Ishikawa (cell line): ENCODE measurements around the gene ALMS1.

Experiments
- CEBPB ChIP-seq: IDR thresholded peaks from 2 replicates; pipeline ENCODE4 v1.6.1; 2012
- EP300 ChIP-seq: IDR thresholded peaks from 2 replicates; pipeline ENCODE4 v1.6.1; 2012; ENCODE audit warnings: borderline replicate concordance
- NFIC ChIP-seq: IDR thresholded peaks from 2 replicates; pipeline ENCODE4 v1.6.1; 2012
- RAD21 ChIP-seq: IDR thresholded peaks from 2 replicates; pipeline ENCODE4 v1.6.1; 2012; ENCODE audit warnings: low read depth

- TF ChIP-seq RAD21 (no peak), CEBPB (no peak), NFIC (no peak), EP300 (no peak)
These were observed 58.6 kb downstream of the ALMS1 start for GRCh38 chr2:73444202-73444601.
